ENCODE results near the gene KRTAP6-2.

Gene KRTAP6-2

DNA sequence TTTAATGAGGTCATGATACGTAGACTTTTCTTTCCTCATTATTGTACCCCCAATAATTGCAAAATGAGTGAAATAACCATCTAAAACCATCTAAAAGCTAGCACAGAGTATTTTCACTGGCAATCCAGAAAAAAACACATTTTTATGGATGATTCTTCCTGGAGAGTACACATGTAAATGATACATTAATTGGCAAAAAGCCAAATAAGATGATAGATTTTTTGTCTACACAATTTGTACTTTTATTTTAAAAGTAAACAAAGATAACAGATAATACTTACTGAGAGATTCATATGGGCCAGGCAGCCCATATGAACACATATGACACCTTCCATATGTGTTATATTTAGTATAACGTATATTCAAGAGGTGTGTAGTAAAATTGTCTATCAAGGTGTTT, 35.1 kb downstream of the KRTAP6-2 start:
- DNase-seq, result no peak

DNA sequence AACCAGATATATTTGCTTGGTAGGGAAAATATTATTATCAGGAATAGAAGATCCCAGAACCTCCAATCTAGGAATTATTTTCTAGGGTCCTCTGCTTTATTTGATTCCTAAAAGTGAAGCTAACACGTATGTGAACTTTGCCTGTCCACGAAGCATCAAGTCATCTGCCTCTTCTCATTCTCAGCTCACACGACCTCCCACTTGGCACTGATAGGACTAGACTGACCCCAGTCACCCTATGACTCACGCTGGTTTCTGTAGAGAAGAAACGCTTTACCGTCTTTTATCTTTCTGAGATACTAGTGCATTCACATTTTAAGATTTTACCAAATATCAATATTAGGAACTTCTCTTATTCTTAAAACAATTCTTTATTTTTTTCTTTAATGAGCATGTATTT, 35.6 kb downstream of the KRTAP6-2 start:
- no peak for DNase-seq

DNA sequence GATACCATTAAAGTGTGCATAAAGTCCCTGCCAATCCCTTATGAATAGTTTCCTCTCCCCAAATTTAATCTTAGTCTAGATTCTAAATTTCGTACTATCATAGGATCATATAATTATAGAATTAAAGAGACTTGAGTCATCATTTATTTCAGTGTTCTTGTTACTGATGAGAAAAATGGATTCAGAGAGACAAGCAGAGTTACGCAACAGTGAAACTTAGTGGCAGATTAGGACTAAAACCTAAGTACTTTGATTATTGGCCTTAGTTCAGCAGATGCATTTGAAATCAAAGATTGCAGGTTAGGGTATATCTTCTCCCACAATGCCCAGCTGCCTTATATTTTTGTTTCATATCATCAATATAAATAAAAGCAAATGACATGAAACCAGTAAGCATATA, 36.7 kb downstream of the KRTAP6-2 start:
- no peak for DNase-seq

DNA sequence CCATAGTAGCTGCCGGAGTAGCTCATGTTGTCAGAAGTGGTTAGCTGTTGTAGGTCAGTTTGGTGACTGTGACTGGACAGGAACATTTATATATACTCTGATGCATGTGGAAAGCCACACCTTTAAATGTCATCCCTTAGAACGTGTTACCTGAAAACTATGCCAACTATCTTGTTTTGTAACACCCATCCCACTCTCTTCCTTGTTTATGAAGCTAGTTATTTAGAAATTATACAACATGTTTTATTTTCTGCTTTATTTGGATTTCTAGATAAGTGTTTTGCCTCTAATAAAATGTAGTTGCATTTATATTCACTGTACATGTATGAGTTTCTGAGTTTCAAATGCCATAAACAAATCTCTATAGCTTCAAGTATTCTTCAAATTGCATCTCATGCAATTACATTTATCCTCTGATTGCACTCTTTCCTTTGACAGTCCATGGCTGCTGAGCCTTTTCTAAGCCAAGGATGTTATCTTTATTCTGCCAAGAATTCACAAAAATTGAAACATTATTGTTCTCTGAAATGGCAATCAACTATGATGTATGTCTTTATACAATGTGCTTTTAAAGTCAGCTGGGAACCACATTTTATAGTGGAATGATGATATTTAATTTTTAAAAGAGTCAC, 37.3 kb downstream of the KRTAP6-2 start, which contains the start of gene KRTAP19-7:
Gene KRTAP19-7 (minus strand): TSS at position 51 of the 632 bp plus-strand sequence. CDS start 25 bp downstream, at position 26.
- no peak for DNase-seq

DNA sequence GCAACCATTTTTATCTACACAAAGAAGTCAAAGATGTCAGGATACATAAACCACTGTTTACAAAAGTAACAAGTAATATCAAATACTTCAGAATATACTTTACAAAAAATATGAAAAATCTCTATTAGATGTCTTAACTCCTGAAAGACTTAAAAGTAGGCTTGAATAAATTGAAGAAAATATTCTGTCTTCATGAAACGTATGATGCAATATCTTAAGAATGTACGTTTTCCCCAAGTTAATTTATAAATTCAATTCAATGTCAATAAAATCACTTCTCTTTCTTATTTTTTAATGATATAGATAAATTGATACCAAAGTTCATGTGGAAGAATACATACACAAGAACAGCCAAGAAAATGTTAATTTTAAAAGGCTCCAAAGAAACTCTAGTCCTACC, 43.6 kb downstream of the KRTAP6-2 start:
- no peak for DNase-seq

DNA sequence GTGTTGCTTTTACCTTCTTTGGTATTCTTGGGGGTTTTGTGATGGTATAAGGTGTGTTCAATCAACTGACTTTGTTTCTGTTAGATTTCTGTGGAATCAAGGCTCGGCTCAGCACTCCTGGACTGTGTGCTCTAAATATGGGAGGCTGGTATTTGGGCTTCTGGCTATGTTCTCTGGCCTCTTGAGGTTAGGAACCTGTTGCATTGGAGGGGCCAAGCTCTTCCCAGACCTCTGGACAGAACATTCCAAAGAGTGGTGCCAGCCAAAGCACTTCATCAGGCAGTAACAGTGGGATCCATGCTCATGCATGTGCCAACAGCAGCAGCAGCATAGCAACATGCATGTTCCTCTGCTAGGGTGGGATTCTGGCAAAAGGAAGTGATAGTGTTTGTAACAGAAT, 45.9 kb downstream of the KRTAP6-2 start:
- DNase-seq, result no peak

Data from NCI-H1930 (cell line).